HepG2 (cell line): ENCODE measurements around the gene SPN. TPM values are rescaled to one million over a fixed set of nuclear protein-coding genes. Genes with fewer than 3 reads are reported as not detected.
A peak's percentile ranks its signal among the peaks of the same experiment; 100 is the strongest.

ENCODE experiments used
- ARNT2 ChIP-seq: sonication (generic); formaldehyde crosslinking; IDR thresholded peaks from 2 replicates; pipeline ENCODE4 v1.8.0; 2022; ENCODE audit warnings: mild to moderate bottlenecking, low read depth, missing genetic modification reagents, moderate library complexity
- CENPX ChIP-seq: sonication (generic); formaldehyde crosslinking; IDR thresholded peaks from 2 replicates; pipeline ENCODE4 v1.9.0; 2021; ENCODE audit warnings: mild to moderate bottlenecking, missing genetic modification reagents, moderate library complexity
- FOSL2 ChIP-seq: sonication (generic); formaldehyde crosslinking; IDR thresholded peaks from 2 replicates; pipeline ENCODE4 v1.4.0; 2020; ENCODE audit warnings: missing genetic modification reagents
- FOXJ3 ChIP-seq: sonication (generic); formaldehyde crosslinking; IDR thresholded peaks from 2 replicates; pipeline ENCODE4 v1.4.0; 2020; ENCODE audit warnings: missing genetic modification reagents, mild to moderate bottlenecking, borderline replicate concordance
- ISX ChIP-seq: sonication (generic); formaldehyde crosslinking; conservative IDR thresholded peaks from 2 replicates; pipeline ENCODE4 v1.5.0; 2020; ENCODE audit warnings: missing genetic modification reagents
- KIAA2018 ChIP-seq: sonication (generic); formaldehyde crosslinking; IDR thresholded peaks from 2 replicates; pipeline ENCODE4 v1.5.0; 2020; ENCODE audit warnings: mild to moderate bottlenecking, missing genetic modification reagents, borderline replicate concordance
- MBNL3 ChIP-seq: fragments of 250-450 bp; sonication (Bioruptor Pico); conservative IDR thresholded peaks from 2 replicates; pipeline ENCODE4 v1.8.0; 2022; ENCODE audit warnings: mild to moderate bottlenecking, inconsistent platforms
- MXD4 ChIP-seq: IDR thresholded peaks from 2 replicates; pipeline ENCODE4 v1.6.1; 2016; ENCODE audit warnings: mild to moderate bottlenecking, missing biosample characterization, missing genetic modification reagents
- PRDM10 ChIP-seq: sonication (generic); formaldehyde crosslinking; IDR thresholded peaks from 2 replicates; pipeline ENCODE4 v1.4.0; 2020; ENCODE audit warnings: low read depth, missing genetic modification reagents
- SCMH1 ChIP-seq: sonication (generic); formaldehyde crosslinking; IDR thresholded peaks from 2 replicates; pipeline ENCODE4 v1.9.0; 2021; ENCODE audit warnings: missing genetic modification reagents, mild to moderate bottlenecking, borderline replicate concordance
- SOX5 ChIP-seq: IDR thresholded peaks from 2 replicates; pipeline ENCODE4 v1.6.1; 2016; ENCODE audit warnings: borderline replicate concordance
- SP5 ChIP-seq: IDR thresholded peaks from 2 replicates; pipeline ENCODE4 v1.6.1; 2016; ENCODE audit warnings: low read depth, borderline replicate concordance
- SRSF9 ChIP-seq: fragments of 200-400 bp; formaldehyde crosslinking; IDR thresholded peaks from 2 replicates; pipeline ENCODE4 v1.6.1; 2018; ENCODE audit warnings: borderline replicate concordance, mild to moderate bottlenecking, low read depth, low read length; ENCODE audit not compliant: insufficient read depth, poor library complexity, severe bottlenecking
- TEAD3 ChIP-seq: optimal IDR thresholded peaks from 2 replicates; pipeline ENCODE3; 2016; ENCODE audit warnings: borderline replicate concordance
- ZNF335 ChIP-seq: sonication (generic); formaldehyde crosslinking; IDR thresholded peaks from 2 replicates; pipeline ENCODE4 v1.4.0; 2020; ENCODE audit warnings: missing genetic modification reagents
- ZNF367 ChIP-seq: sonication (generic); formaldehyde crosslinking; IDR thresholded peaks from 2 replicates; pipeline ENCODE4 v1.4.0; 2020; ENCODE audit warnings: missing genetic modification reagents, borderline replicate concordance
- ZNF460 ChIP-seq: sonication (generic); formaldehyde crosslinking; IDR thresholded peaks from 2 replicates; pipeline ENCODE4 v1.5.1; 2020; ENCODE audit warnings: missing genetic modification reagents, mild to moderate bottlenecking, borderline replicate concordance
- ZNF558 ChIP-seq: sonication (generic); formaldehyde crosslinking; IDR thresholded peaks from 2 replicates; pipeline ENCODE4 v1.9.0; 2022; ENCODE audit warnings: mild to moderate bottlenecking, missing genetic modification reagents, borderline replicate concordance
- ZNF564 ChIP-seq: sonication (generic); formaldehyde crosslinking; IDR thresholded peaks from 2 replicates; pipeline ENCODE4 v1.8.1; 2023; ENCODE audit warnings: mild to moderate bottlenecking, missing genetic modification reagents
- polyA plus RNA-seq, 8 experiments: library from polyadenylated mRNA; depleted of rRNA in 3 of 8; stranded (reverse) in 7 of 8; unstranded in 1 of 8; fragments of >200 nt; fragmentation: Illumina TruSeq in 4 of 8; extraction: Trizol in 4 of 8; gene quantifications; 2 replicates each; pipeline versions ENCODE4 v1.2.1 to v1.2.3, GENCODE V29; 2011 to 2016; ENCODE audit warnings: low read depth in 4 of 8, missing spikeins in 1 of 8, mixed read lengths in 1 of 8; ENCODE audit not compliant: insufficient read depth in 1 of 8
- total RNA-seq, 5 experiments: library from RNA; depleted of rRNA; stranded (reverse); fragments of >200 nt; fragmentation: Illumina TruSeq; extraction: Trizol; gene quantifications; 2 replicates each; pipeline ENCODE4 v1.2.3, GENCODE V29; 2016; ENCODE audit warnings: low read depth in 1 of 5

The SPN gene
- total and polyA plus RNA-seq, 2 of the 13 experiments (the other 11 are each of a cell fraction or from before 2014, with no cell fraction given): 0.22 to 1.6 TPM

- TF ChIP-seq PRDM10 (CRISPR knock-in tag): no peak
- TF ChIP-seq SCMH1: no peak
- TF ChIP-seq ZNF564 (CRISPR knock-in tag): no peak
- TF ChIP-seq MXD4: no peak
- no peak; the same call in 1 of the 2 replicates for TF ChIP-seq SOX5 (CRISPR knock-in tag)
- TF ChIP-seq SP5 (CRISPR knock-in tag): 0 out of 2 replicates have a peak, but pooled peaks have one; percentile 25
- peak; percentile 41 for TF ChIP-seq TEAD3 (CRISPR knock-in tag)
- TF ChIP-seq CENPX (CRISPR knock-in tag): no peak
- no peak for TF ChIP-seq ZNF460
- no peak for TF ChIP-seq MBNL3 (CRISPR knock-in tag)
- TF ChIP-seq FOSL2 (CRISPR knock-in tag): no peak
- TF ChIP-seq ISX (CRISPR knock-in tag): no peak
- TF ChIP-seq ZNF558 (CRISPR knock-in tag): no peak
- no peak; the same call in 1 of the 2 replicates for TF ChIP-seq ZNF335
- TF ChIP-seq KIAA2018 (CRISPR knock-in tag): no peak
- no peak for TF ChIP-seq FOXJ3
- no peak for TF ChIP-seq SRSF9
- TF ChIP-seq ZNF367 (CRISPR knock-in tag): no peak
- no peak for TF ChIP-seq ARNT2 (CRISPR knock-in tag)
Observed at GRCh38 chr16:29678691-29679267, 15.7 kb downstream of the SPN start, which contains the start of gene QPRT (continued).
